ENCODE data around the gene CLEC16A. TPM values are rescaled to one million over a fixed set of nuclear protein-coding genes. Genes with fewer than 3 reads are reported as not detected.
A peak's percentile ranks its signal among the peaks of the same experiment; 100 is the strongest.

CLEC16A gene
- total RNA-seq, 1 donor from 2014 or later: 33.4 TPM

GRCh38 chr16:11127610-11128195, 183.3 kb downstream of the CLEC16A start:
- no peak for DNase-seq (ENCODE audit: extremely low spot score, unreplicated experiment)
- Mint-ChIP-seq H3K27me3 (no peaks in the 10 kb centered on the region), H3K9me3 (no peaks in the 10 kb centered on the region), H3K4me3 (no peak overlapping the region), H3K27ac (no peak overlapping the region), H3K36me3 (peaks cover 22% of the 10 kb centered on the region), H3K4me1 (ENCODE audit: unreplicated experiment) (peaks cover 54% of the 10 kb centered on the region)
- TF ChIP-seq, protein P1, sequence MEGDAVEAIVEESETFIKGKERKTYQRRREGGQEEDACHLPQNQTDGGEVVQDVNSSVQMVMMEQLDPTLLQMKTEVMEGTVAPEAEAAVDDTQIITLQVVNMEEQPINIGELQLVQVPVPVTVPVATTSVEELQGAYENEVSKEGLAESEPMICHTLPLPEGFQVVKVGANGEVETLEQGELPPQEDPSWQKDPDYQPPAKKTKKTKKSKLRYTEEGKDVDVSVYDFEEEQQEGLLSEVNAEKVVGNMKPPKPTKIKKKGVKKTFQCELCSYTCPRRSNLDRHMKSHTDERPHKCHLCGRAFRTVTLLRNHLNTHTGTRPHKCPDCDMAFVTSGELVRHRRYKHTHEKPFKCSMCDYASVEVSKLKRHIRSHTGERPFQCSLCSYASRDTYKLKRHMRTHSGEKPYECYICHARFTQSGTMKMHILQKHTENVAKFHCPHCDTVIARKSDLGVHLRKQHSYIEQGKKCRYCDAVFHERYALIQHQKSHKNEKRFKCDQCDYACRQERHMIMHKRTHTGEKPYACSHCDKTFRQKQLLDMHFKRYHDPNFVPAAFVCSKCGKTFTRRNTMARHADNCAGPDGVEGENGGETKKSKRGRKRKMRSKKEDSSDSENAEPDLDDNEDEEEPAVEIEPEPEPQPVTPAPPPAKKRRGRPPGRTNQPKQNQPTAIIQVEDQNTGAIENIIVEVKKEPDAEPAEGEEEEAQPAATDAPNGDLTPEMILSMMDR (conservative IDR thresholded peaks at IDR 0.05): no peak

DNA sequence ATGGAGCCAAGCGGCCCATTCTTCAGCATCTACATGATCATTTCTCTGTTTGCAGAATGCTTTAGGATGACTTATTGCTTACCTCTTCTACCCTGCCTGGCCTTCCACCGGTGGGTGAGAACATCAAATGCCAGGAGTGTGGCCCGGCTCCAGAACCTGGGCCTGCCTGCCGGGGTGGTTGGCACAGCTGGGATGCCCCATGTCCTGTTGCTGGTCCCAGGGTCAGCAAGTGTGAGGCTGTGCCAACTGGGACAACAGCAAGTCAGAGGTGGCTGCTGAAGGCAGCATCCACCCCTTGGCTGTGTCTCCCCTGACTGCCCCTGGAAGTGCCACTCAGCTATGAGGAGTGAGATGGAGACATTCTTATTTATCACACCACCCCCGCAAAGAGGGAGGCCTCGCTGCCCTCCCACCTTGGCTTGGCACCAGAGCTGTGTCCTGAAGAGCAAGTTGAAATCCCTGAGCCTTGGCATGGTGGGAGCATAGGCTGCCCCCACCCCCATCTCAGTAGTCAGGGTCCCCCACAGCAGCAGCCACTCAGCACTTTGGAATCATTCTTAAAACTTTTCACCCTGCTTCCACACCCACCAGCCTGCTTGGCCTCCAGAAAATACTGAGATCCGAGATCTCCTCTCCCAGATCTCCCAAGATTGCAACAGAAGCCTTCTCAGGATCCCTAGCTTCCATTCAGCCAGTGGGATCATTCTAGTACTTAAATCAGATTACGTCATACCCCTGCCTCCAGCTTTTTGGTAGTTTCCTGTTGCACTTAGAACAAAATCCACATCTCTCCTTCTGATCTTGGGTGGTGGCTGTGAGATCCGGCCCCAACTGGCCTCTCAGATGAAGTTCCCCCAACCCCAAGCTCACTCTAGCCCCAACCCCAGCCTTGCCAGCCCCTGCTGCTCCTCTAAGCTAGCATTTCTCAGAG, 184.1 kb downstream of the CLEC16A start:
- peaks cover 62% of the 10 kb centered on the region for H3K4me1 Mint-ChIP-seq (ENCODE audit: unreplicated experiment)
- no peak for DNase-seq (ENCODE audit: extremely low spot score, unreplicated experiment)
- TF ChIP-seq, protein P1 (conservative IDR thresholded peaks at IDR 0.05): no peak
- peak overlapping the region; percentile 78 for H3K4me3 Mint-ChIP-seq
- H3K27me3 Mint-ChIP-seq: no peaks in the 10 kb centered on the region
- H3K9me3 Mint-ChIP-seq: no peaks in the 10 kb centered on the region
- H3K27ac Mint-ChIP-seq: peak overlapping the region; percentile 81
- H3K36me3 Mint-ChIP-seq: peaks cover 21% of the 10 kb centered on the region

DNA sequence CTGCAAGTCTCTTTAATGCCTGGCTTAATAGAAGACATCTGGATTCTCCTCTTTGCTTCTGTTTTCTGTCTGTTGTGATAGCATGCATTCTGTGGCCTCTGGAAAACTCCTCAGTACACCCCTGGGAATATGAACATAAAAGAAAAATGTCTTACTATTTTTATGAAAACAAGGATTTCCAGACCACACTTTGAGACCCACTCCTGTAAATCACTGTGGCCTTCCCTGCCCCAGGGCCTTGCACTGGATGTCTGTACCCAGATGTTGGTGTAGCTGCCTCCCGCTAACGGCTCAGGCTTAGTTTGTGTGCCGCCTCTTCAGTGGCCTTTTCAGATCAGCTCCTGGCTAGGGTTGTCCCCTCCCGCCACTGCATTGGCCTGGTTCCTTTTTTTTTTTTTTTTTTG, 185.0 kb downstream of the CLEC16A start:
- Mint-ChIP-seq H3K9me3 (no peaks in the 10 kb centered on the region), H3K27ac (peak overlapping the region; percentile 36), H3K4me1 (ENCODE audit: unreplicated experiment) (peaks cover 71% of the 10 kb centered on the region), H3K27me3 (no peaks in the 10 kb centered on the region), H3K36me3 (peaks cover 12% of the 10 kb centered on the region), H3K4me3 (peak overlapping the region; percentile 22)
- DNase-seq (ENCODE audit: extremely low spot score, unreplicated experiment): no peak
- TF ChIP-seq, protein P1 (conservative IDR thresholded peaks at IDR 0.05): no peak

- no peak for DNase-seq (ENCODE audit: extremely low spot score, unreplicated experiment)
- no peaks in the 10 kb centered on the region for H3K9me3 Mint-ChIP-seq
- H3K27me3 Mint-ChIP-seq: no peaks in the 10 kb centered on the region
- peak overlapping the region; percentile 29 for H3K27ac Mint-ChIP-seq
- H3K4me3 Mint-ChIP-seq: peak overlapping the region; percentile 15
- TF ChIP-seq, protein P1 (conservative IDR thresholded peaks at IDR 0.05): no peak
- peaks cover 18% of the 10 kb centered on the region for H3K36me3 Mint-ChIP-seq
- peaks cover 76% of the 10 kb centered on the region for H3K4me1 Mint-ChIP-seq (ENCODE audit: unreplicated experiment)
Observed at GRCh38 chr16:11130978-11131665, 186.8 kb downstream of the CLEC16A start.

GRCh38 chr16:11131706-11132105, 187.3 kb downstream of the CLEC16A start:
- peaks cover 14% of the 10 kb centered on the region for H3K36me3 Mint-ChIP-seq
- no peak for DNase-seq (ENCODE audit: extremely low spot score, unreplicated experiment)
- TF ChIP-seq, protein P1 (conservative IDR thresholded peaks at IDR 0.05): no peak
- no peaks in the 10 kb centered on the region for H3K9me3 Mint-ChIP-seq
- no peak overlapping the region for H3K4me3 Mint-ChIP-seq
- peak overlapping the region; percentile 57 for H3K27ac Mint-ChIP-seq
- H3K4me1 Mint-ChIP-seq (ENCODE audit: unreplicated experiment): peaks cover 72% of the 10 kb centered on the region
- H3K27me3 Mint-ChIP-seq: no peaks in the 10 kb centered on the region

Measured in type B pancreatic cell (in vitro differentiated cells).